ENCODE data around the gene GRIN3A.

The GRIN3A gene

DNA sequence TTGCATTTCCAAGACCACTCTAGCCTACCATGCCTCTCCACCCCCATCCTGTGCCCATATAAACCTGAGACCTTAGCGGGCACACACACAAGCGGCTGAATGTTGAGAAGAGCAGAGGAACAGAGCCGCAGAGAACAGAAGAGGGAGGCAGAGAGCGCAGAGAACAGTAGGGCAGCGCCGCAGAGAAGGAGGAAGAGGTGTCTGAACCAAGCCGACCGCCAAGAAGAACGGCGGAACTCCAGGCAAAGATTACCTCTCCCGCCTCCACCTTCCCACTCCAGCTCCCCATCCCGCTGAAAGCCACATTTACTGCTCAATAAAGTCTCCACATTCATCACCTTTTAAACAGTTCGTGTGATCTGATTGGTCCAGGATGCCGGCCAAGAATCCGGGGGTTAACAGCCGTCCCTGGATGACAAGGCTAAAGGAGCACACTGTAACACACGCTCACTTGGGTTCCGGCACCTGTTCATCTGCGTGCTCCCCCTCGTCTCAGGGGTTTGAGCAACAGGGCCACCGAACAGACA lies 33.2 kb downstream of the GRIN3A start:
- DNase-seq = peak; percentile 40

DNA sequence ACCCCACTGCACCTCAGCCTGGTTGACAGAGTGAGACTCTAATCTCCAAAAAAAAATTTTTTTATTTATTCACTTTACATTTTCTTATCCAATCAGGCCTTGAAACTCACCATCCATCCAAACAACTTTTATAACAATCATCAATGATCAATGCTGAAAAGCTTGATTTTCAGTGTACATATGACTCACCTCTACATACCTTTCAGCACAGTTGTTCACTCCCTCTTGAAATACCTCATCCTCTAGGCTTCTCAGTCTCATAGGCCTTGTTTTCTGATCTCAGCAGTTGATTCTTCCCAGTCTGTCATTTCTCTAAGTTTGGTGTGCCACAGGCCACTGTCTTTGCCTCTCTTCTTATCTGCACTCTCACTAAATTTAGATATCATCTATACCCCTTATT lies 36.2 kb downstream of the GRIN3A start:
- DNase-seq = no peak

DNA sequence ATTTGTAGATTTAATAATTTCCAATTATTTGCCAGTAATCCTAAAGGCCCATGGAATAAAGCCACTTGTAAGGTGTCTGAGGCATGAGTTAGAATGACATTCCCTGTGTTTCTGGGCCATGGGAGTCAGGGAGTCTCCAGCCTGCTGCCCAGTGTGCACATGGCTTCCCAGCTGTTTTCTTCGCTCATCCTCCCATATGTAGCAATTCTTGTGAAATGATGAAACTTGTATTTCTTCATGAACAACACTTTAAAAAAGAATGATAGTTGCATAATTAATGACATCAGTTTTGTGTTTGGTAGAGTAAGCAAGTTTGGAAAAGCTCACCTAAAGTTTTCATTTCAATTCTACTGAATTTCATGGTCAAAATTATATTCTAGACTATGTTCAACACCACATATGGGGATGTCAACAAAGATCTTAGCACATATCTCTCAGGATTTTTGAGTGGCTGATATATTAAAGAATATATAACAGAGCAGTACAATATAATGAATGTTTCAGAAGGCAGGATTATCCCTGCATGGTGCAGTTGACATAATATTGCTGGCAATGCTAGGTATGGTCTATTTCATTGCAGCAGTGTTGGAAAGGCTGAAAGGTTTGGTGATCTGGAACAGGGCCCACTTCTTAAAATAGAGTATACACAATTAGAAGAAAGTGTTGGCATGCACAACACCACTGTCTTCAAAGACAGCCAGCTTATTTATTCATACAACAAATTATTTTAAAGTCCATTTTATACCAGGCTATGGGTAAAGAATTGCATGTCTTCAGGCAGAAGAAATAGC lies 44.7 kb downstream of the GRIN3A start:
- no peak for DNase-seq

DNA sequence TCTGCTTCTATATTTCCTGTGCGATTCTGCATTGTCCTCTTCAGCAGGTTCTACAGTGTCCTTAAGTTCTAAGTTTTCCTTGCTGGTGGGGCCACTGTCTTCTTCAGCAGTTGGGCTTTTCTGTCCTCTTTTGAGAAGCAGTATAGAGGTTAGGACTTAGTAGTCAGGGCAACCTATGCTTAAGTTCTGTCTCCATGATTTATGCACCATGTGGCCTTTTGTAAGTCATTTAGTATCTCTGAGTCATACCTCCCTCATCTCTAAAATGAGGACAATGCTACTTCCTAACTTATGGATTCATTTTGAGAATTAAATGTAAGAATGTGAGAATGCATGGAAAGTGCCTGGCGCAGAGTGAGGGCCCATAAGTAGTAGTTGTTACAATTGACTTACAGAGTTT lies 46.8 kb downstream of the GRIN3A start:
- no peak for DNase-seq

DNA sequence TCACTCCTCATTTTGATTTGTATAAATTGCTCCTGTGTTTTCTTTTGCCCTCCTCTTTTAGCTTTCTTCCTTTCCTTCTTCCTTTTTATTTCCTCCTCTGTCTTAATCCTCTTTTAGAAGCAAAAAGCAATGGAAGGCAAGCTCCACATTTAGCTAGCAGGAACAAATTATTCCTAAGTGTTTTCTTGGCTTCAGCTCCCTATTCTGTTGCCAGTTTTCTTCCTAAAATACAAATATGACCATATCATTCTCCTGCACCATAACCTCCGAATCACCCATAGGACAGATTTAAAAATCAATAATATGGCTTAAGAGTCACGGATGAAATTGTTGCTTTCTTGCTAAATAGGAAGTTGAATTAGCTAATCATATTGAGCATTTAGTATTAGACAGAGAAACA lies 49.4 kb downstream of the GRIN3A start:
- no peak for DNase-seq

DNA sequence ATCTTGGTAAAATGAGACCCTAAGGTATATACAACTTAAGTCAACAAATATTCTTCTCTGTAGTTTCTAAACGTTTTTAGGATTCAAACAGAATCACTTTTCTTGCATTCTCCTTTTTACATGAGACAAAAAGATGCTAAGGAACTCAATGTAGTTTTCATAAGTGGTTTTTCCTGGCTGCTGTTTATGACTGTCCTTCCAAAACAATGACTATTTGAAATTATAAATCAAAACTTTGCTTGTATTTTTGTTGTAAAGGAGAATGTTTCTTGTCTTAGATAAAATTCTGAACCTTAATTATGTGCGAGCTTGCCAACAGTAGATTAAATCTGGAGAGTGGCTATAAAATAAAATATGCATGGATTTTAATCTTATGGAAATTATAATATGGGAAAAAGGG lies 53.8 kb downstream of the GRIN3A start:
- DNase-seq = no peak

DNA sequence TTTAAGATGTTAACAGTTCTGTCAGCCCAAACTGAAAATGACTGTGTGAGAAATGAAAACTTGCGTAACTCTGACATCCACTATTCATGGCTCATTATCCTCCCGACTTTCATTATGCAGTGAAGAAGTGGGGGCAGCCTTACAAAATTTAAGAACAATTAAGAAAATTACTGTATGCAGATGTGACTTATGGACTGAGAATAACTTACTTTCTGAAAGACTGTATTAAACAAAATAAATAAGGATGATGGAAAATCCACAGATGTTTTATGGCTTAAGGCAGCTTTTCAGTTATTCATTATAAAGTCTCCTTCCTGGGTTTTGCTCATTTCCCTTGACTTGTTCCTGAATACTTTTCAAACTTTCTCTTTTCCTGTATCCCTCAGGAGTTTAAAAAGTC lies 55.2 kb downstream of the GRIN3A start:
- no peak for DNase-seq

DNA sequence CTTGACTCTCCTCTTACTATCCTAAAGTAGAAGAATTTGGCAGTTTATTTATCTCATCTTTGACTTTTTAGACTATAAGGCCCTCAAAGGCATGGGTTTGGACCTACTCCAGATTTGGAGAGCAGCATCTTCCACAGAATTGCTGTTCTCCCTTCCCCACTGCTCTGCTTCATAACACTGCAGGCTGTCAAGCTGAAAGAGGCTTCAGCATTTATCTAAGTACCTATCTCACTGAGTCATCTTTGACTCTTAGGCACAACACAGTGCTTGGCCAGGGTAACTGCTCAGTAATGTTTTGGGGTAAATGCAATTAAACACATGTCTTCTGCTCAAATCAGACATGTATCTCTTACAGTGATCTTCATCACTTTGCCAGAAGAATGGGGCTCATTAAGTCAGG lies 60.6 kb downstream of the GRIN3A start:
- no peak for DNase-seq

DNA sequence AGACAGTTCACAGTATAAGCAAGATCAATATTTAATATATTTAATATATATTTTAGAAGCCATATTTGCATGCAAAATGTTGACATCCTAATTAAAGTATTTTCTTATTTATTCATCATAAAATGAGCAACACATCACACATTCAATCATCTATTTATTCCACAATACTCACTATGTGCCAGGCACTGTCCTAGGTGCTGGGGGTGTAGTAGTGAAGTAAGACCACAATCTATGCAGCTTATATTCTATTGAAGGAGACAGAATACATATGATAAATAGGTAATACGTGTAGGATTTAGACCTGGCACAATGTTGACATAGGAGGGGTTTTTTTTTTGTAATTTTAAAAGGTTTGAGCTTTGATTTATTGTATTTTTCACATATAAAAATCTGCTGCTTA lies 63.1 kb downstream of the GRIN3A start:
- DNase-seq = no peak

DNA sequence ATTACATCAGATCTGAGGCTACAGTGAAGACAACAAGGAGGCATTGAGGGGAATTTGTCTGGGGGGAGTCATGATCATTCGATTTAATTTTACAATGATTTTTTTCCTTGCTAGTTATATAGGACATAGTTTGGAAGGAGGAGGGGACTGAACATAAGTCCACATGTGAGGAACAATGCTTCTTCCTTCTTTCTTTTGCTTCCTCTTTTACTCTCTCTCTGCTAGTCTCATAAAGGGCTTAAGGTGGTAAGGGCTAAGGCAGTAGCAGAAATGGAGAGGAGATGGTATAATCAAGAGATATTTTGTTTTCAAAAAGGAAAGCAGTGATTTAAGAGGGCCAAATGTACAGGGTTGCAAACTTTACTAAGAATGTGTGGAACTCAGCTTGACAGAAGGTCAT lies 64.3 kb downstream of the GRIN3A start:
- no peak for DNase-seq

DNA sequence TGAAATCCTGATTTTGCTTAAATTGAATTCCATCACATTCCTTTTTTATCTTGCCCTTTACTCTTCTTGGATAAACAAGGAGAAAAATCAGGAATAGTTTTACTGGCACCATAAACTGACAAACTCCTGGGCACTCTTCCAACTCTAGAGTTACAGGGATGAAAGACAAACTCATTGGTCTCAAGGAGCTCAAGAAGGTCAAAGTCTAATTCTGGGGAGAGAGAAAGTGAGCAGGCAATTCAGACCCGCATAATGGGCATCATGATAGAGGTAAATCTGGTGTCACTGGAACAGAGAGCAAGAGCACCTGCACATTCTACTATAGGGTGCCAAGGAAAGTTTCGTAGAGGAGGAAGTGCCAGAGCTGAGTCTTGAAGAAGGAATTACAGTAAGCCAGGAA lies 64.8 kb downstream of the GRIN3A start:
- no peak for DNase-seq

DNA sequence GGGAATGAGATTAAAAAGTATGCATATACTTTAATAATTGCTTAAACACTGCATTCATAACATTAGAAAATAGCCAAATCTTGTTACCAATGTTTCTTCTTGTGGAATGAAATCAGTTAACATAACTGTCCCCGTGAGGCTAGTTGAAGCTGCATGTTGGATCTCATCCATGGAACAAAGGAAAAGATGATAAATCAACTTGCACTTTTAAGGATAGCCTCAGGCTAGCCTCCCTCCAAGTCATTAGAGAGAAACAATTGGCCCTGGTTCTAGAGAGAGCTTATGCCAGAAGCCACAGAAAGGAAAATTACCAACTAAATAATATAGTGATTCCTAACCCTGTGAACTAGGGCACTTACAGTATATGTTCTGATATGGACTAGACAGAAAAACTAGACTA lies 66.9 kb downstream of the GRIN3A start:
- no peak for DNase-seq

DNA sequence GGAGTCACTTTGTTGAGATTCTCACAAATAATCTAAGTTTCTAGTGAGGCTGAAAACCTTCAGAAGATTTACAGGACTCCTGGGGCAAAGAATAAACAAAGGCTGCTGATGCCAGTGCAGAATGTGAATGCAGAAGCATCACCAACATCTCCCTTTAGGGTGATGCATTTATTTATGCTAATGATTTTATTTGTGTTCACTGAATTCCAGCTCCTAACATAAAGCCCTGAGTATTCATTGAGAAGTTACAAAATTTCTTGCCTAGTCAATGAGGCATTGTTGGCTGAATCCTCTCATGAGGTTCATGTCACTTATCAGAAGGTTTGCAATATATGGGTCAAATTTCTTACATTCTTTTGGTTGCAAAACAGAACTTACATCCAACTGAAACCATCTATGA lies 70.0 kb downstream of the GRIN3A start:
- no peak for DNase-seq

DNA sequence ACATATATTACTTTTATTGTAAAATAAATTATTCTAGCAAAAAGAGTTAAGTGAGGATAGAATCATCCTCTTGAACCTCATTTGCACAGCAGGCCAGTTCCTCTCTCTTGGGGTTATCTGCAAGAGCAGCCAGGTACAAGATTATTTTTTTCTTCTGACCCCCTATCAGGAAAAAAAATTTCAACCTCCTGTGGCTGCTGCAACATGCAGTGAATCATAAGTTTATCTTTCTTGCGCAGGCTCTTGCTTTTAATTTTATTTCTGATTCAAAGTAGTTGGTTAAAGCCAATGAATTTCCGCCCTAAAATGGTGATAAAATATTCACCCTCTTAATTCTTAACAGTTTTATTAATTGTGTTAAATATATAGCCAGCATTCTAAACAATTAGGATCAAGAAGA lies 74.0 kb downstream of the GRIN3A start:
- DNase-seq = no peak

DNA sequence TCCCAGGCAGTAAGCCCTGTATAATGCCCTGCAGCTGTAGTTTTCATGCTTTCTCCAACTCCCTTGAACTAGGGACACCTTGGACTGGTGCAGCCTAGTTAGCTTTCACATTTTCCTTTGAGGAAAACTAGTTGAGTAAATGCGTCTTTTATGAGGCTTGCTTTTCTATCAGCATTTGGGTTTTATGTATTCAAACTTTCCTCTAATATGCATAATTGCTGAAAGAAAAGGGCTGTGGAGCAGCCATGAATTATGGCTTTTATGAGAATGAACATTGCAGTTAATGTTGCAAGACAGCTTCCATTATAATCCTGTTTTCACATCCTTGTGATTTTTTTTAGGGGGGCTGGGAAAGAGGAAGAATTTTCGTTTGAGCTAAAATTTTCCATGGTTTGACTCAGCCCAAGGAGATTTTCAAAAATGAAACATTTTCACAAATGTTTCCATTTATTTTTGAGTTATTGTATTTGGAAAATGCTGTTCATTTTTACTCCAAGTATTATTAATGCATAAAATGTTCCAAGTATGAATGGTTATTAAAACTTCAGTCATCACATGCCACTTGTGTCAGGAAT lies 85.8 kb downstream of the GRIN3A start:
- DNase-seq = no peak

DNA sequence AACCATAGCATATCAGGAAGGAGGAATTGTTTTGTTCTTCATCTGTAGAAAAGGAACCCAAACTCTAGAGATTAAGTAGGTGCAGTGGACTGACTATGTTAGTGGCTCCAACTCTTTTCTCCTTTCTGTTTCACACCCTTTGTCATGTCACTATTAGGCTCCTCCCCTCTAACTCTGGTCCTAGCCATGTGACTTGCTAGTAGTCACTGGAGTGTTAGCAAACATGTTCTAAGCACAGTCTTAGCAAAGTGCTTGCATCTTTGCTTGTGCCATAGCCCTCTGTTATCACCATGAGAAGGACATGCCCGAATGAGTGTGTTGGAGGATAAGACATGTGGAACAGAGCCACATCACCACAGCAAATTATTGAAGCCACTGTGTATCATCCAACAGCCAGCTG lies 88.3 kb downstream of the GRIN3A start:
- DNase-seq = no peak

DNA sequence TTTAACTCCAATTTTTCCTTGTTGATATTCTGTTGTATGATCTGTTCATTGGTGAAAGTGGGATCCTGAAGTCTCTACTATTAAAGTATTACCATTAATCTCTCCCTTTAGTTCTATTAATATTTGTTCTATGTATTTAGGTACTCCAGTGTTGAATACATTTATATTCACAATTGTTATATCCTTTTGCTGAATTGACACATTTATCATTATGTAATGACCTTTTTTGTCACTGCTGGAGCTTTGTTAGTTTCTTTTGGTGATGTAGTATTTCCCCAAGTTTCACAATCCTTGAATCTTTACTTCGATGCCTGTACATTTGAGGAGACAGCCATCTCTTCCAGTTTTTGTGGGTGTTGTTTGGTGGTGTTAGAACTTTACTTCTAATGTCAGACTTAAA lies 90.0 kb downstream of the GRIN3A start:
- no peak for DNase-seq

DNA sequence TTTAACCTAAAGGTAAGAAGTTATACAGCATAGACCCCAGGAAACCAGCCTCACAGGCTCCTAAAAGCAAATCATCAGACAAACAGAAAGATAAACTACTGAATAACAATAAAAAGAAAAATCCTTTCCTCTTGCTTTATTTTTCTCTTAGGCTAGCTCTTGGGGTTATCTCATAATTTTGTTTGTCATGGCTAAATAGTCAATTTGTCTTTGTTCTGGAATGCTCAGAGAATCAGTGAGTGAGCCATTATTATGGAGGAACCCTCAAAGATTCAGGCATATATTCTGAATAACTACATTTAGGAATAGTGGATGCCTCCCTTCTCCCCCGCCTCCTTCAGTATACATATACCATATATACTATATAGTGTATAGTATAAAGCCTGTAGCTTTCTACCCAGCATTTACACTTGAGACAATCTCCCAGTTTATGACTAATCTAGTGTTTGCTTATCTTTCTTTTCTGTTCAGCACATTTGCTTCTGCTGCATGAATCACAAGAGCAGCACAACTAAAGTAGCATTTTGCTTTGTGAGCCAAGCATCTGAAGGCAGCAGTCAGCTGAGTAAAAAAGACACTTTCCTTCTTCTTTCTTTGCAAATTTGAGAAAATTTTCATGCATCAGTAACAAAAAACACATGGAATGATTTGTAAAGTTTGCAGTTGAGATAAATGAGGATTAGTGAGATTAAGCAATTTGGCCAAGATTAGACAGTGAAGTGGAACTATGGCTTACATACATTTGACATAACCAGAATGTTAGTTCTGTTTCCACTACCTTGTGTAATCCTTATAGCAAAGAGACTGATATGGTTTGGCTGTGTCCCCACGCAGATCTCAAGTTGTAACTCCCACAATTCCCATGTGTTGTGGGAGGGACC lies 98.4 kb downstream of the GRIN3A start:
- DNase-seq = no peak

DNA sequence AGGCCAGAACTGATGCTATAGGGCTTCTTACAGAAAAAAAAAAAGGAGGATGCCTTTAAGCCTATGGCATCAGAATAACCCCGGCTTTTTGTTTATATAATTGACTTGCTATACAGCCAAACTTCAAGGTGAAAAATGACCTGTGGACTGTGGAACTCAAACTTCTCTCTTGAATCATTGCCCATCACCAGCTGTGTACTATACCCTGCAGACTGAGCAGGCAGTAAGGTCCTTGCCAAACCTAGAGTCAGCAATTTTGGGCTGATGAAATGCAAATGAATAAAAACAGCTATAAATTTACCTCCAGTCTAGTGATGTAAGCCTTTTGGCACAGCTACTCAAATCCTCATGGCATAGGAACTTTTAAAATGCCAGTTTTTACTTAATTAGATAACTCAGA lies 99.1 kb downstream of the GRIN3A start:
- DNase-seq = no peak

DNA sequence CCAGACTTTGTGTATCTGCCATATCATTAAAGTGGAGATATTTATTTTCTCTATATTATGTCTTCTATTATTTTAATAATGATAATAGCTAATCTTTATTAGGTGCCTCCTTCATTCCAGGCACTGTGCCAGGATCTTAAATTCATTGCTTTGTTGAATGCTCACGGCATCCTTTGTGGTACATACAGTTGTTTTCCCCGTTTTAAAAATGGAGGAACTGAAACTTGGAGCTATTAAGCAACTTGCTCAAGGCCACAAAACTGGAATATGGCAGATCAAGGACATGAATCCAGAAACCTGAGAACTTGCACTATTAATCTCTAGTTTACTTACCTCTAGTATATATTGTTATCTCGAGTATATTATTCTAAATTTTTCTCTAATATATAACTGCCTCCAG lies 102.2 kb downstream of the GRIN3A start:
- no peak for DNase-seq

DNA sequence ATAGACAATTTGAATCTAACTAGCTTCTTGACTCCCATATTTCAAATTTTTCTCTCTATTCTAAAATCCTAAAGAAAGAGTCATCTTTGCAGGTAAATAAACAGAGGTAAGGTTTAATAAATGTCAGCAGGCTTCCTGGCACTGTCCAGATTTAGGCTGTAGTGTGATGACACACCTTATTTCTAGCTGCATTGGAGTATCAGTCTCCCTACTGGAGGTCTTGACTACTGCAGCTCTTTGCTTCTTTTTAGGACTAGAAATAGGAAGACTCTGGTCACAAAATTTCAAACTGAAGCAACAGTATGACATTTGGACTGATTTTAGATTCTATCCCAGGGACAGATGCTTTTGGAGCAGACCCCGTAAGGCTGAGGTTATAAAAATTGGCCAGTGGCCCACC lies 103.0 kb downstream of the GRIN3A start:
- no peak for DNase-seq

DNA sequence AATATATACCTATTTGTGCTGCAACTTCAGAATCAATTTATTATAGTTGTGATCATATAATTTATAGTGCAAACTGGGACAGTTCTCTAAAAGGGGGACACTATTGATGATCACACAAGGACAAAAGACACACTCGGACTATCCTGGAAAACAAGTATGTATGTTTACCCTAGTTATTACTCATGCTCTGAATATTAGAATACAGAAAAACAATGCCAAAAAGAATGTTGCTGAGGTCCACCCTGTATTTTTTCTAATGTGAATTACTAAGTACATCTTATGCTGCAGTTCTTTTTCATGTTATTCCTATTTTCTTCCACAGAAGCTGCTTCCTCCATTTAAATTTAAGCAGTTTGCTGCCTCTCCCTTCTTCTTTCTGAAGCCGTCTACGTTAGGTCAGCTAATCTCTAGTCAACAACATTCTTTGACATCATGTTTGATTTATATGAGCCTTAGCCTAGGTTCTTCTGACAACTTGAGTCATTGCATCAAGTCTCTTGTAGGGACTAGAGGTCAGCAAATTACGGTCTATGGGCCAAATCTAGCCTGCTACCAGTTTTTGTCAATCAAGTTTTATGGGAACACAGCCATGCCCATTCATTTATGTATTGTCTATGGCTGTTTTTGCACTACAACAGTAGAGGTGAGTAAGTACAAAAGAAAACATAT lies 103.6 kb downstream of the GRIN3A start:
- no peak for DNase-seq

DNA sequence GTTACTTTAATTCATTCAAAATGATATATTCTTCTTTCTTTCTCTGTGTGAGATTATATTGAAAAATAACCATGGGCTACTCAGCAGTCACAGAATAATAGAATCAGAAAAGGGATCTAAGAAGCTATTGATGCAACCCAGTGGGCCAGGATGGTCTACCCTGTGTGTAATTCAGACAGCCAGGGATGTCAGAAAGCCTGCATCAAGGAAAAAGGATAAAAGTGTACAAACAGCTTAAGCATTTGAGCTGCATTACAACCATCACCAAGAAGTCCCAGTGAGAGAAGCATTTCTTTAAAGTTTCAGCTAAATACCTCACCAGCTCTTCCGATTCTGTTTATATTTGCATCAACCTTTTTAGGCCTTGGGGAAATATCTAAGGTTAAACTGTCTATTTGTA lies 105.8 kb downstream of the GRIN3A start:
- no peak for DNase-seq

Measured in stimulated activated CD4-positive, alpha-beta T cell treated with anti-CD3 and anti-CD28 coated beads, Interleukin-15, amount 100 ng/mL, for 24 hours (primary cell).